Lung (tissue), 12 donors: ENCODE measurements around the gene PLCG1. TPM values are rescaled to one million over a fixed set of nuclear protein-coding genes. Genes with fewer than 3 reads are reported as not detected.
A peak's percentile ranks its signal among the peaks of the same experiment; 100 is the strongest.

Experiments used
- ATAC-seq: fragments of 200-7000 bp; cut with Tn5 transposase; one replicate; pipeline ENCODE4 v1.9.1; 2020; ENCODE audit warnings: moderate number of reproducible peaks; ENCODE audit not compliant: insufficient read depth, low FRiP score
- DNase-seq, 3 donors: peaks; one replicate each; pipeline ENCODE4 v3.0.0-alpha.2; 2013 to 2017
- H3K27ac ChIP-seq, 2 donors: one replicate each; pipeline ENCODE4 v1.5.1; 2013; ENCODE audit warnings: mild to moderate bottlenecking in 2 of 2, moderate library complexity in 2 of 2, control low read depth in 1 of 2, inconsistent platforms in 1 of 2, low read depth in 1 of 2, low read length in 1 of 2
- H3K27me3 ChIP-seq, 3 donors: one replicate each; pipeline ENCODE4 v1.5.1; 2013; ENCODE audit warnings: low read length in 2 of 3; ENCODE audit not compliant: control insufficient read depth in 3 of 3, insufficient read depth in 3 of 3
- H3K36me3 ChIP-seq, 4 donors: one replicate each; pipeline ENCODE4 v1.5.1; 2013; ENCODE audit warnings: low read length in 4 of 4, mild to moderate bottlenecking in 1 of 4, moderate library complexity in 1 of 4; ENCODE audit not compliant: control insufficient read depth in 4 of 4, insufficient read depth in 4 of 4
- H3K4me1 ChIP-seq, 5 donors: one replicate each; pipeline ENCODE4 v1.5.1; 2013; ENCODE audit warnings: low read length in 5 of 5, mild to moderate bottlenecking in 2 of 5, moderate library complexity in 1 of 5; ENCODE audit not compliant: control insufficient read depth in 5 of 5, insufficient read depth in 5 of 5
- H3K4me3 ChIP-seq: one replicate; pipeline ENCODE4 v1.5.1; 2013; ENCODE audit warnings: mild to moderate bottlenecking, control low read depth, moderate library complexity
- H3K9ac ChIP-seq, 2 donors: one replicate each; pipeline ENCODE4 v1.5.1; 2013; ENCODE audit warnings: low read length in 2 of 2, control low read depth in 1 of 2; ENCODE audit not compliant: insufficient read depth in 1 of 2
- H3K9me3 ChIP-seq, 4 donors: one replicate each; pipeline ENCODE4 v1.5.1; 2013; ENCODE audit warnings: low read length in 3 of 4, mild to moderate bottlenecking in 1 of 4, moderate library complexity in 1 of 4; ENCODE audit not compliant: control insufficient read depth in 4 of 4, insufficient read depth in 3 of 4
- WGBS, 2 donors: extraction: QIAGEN DNeasy Blood & Tissue Kit; methylation state at CpG; one replicate each; pipeline ENCODE4 v1.1.7; 2013; 5-methylcytosine and 5-hydroxymethylcytosine counted together
- polyA plus RNA-seq, 2 donors: library from polyadenylated mRNA; stranded (reverse); fragments of 200-250 nt; gene quantifications; one replicate each; pipeline ENCODE4 v1.2.1, GENCODE V29; 2013
- total RNA-seq, 2 donors: library from RNA; depleted of rRNA in 1 of 2; stranded (reverse); fragments of >200 nt in 1 of 2; gene quantifications; one replicate each; pipeline ENCODE4 v1.2.1, GENCODE V29; 2014 to 2021
- TF ChIP-seq, protein P1 (sequence below): IDR thresholded peaks from 2 replicates; pipeline ENCODE4 v1.5.1; 2012; ENCODE audit warnings: mild to moderate bottlenecking; ENCODE audit errors: control extremely low read depth, extremely low read depth
- donor health status: control.
- donor health status: control.
- donor health status: Bipolar disorder and iron deficiency.
- donor health status: healthy.
- donor health status: DM: yes; HTN: yes; CAD: no.

The PLCG1 gene
- total and polyA plus RNA-seq, 4 donors = 29.6 to 154 (median 67.1) TPM

DNA sequence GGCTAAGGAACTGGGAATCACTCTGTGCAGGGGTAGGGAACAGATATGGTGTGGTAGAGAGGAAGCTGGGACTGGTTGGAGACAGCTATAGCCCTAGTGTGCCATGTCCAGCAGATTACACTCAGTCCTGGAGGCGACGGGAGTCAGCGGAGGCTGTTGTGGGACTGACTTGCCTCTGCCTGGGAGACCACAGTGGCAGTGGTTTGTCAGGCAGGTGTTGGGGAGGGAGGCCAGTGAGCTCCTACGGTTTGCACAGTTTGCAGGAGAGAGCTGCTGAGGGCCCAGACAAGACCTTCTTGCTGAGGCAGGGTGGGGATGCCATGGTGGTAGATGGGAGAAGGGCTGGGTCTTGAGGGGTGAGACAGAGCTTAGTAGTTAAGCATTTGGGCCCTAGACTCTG, 4.9 kb downstream of the PLCG1 start:
- ATAC-seq (no peak), DNase-seq (no peak)
- TF ChIP-seq, protein P1, sequence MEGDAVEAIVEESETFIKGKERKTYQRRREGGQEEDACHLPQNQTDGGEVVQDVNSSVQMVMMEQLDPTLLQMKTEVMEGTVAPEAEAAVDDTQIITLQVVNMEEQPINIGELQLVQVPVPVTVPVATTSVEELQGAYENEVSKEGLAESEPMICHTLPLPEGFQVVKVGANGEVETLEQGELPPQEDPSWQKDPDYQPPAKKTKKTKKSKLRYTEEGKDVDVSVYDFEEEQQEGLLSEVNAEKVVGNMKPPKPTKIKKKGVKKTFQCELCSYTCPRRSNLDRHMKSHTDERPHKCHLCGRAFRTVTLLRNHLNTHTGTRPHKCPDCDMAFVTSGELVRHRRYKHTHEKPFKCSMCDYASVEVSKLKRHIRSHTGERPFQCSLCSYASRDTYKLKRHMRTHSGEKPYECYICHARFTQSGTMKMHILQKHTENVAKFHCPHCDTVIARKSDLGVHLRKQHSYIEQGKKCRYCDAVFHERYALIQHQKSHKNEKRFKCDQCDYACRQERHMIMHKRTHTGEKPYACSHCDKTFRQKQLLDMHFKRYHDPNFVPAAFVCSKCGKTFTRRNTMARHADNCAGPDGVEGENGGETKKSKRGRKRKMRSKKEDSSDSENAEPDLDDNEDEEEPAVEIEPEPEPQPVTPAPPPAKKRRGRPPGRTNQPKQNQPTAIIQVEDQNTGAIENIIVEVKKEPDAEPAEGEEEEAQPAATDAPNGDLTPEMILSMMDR = no peak
- no peak overlapping the region for H3K4me3 ChIP-seq
- H3K27me3 ChIP-seq = no peaks in the 10 kb centered on the region
- H3K4me1 ChIP-seq = peaks cover 21 to 65% (median 30%) of the 10 kb centered on the region in 5 donors
- H3K9me3 ChIP-seq = no peaks in the 10 kb centered on the region
- H3K27ac ChIP-seq = peak overlapping the region in 1 of 2 donors; percentile 79
- WGBS, 2 donors = 71 to 82% methylated on average over 4 of the region's 4 CpGs
- peaks cover 0 to 14% (median 5%) of the 10 kb centered on the region in 4 donors for H3K36me3 ChIP-seq
- peak overlapping the region; percentile 7 to 19 for H3K9ac ChIP-seq

DNA sequence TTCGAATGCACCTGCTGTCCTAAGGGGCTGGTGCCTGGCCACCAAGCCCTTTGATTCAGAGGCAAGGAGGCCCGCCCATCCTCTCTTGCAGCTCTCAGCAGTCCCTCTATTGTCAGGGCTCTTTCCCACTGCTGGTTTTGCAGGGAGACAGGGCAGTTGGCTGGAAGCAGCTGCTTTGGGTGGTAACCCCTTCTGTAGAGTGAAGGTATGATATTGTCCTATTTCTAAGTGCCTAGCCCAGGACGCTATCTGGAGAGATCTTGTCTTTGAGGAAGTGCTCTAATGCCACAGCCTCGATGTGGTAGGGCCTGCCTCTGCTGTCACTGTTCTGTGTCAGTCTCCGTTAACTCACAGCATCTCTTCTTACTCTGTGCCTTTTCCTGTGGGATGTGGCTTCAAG, 5.6 kb downstream of the PLCG1 start:
- 33 to 43% methylated on average over 5 of the region's 5 CpGs for WGBS, 2 donors
- Histone ChIP-seq H3K27ac (peak overlapping the region; percentile 2 to 78), H3K27me3 (no peaks in the 10 kb centered on the region), H3K9me3 (no peaks in the 10 kb centered on the region), H3K9ac (no peak overlapping the region), H3K4me1 (peaks cover 21 to 72% (median 30%) of the 10 kb centered on the region in 5 donors), H3K36me3 (peaks cover 0 to 14% (median 5%) of the 10 kb centered on the region in 4 donors), H3K4me3 (no peak overlapping the region)
- DNase-seq (no peak), ATAC-seq (no peak)
- TF ChIP-seq, protein P1 = no peak

DNA sequence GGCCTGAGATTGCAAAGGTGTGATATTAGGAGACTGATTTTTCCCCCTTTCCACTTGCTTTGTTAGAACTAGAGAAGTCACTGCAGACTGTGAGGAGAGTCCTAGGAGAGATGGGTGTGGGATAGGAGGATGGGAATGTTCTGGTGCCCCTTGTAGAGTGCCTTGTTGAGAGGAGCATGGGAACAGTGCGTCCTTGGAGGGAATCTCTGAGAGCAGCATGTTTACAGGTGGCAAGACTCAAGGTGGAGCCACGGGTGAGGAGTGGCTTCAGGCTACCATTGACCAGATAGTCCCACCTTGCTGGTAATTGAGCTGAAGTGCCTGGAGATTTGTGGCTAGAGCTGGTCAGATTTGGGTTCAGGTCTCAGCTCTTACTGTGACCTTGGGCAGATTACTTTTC, 6.0 kb downstream of the PLCG1 start:
- no peak overlapping the region for H3K9ac ChIP-seq
- H3K4me1 ChIP-seq = peaks cover 25 to 75% (median 34%) of the 10 kb centered on the region in 5 donors
- no peaks in the 10 kb centered on the region for H3K9me3 ChIP-seq
- H3K27me3 ChIP-seq = no peaks in the 10 kb centered on the region
- H3K4me3 ChIP-seq = no peak overlapping the region
- TF ChIP-seq, protein P1 = no peak
- H3K36me3 ChIP-seq = peaks cover 0 to 14% (median 5%) of the 10 kb centered on the region in 4 donors
- ATAC-seq (no peak), DNase-seq (no peak)
- H3K27ac ChIP-seq = peak overlapping the region; percentile 2 to 78
- 36 to 68% methylated on average over 2 of the region's 2 CpGs for WGBS, 2 donors

DNA sequence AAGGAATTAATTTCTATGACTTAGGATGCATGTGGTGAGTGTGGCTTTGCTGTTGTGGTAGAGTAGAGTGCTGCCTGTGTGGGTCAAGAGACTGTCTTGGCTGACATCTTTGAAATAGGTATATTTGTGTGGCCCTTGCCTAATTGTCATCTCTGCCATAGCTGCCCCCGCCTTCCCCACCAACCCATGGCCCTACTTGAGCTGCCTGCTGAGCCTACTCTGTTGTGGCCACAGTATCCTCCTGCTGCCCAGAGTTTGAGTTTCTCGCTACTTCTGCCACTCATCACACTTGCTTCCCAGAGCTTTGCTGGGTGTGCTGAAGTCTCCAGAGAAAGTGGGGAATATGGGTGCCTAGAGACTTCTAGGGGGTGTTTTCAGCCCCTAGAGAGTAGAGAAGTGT, 8.0 kb downstream of the PLCG1 start:
- H3K9me3 ChIP-seq = no peaks in the 10 kb centered on the region
- DNase-seq = no peak
- no peak overlapping the region for H3K4me3 ChIP-seq
- peaks cover 0 to 9% (median 4%) of the 10 kb centered on the region in 4 donors for H3K36me3 ChIP-seq
- peak overlapping the region in 1 of 2 donors; percentile 72 for H3K27ac ChIP-seq
- H3K9ac ChIP-seq = no peak overlapping the region
- peaks cover 27 to 75% (median 40%) of the 10 kb centered on the region in 5 donors for H3K4me1 ChIP-seq
- TF ChIP-seq, protein P1 = no peak
- WGBS, 2 donors = 97 to 98% methylated on average over 2 of the region's 2 CpGs
- ATAC-seq = no peak
- H3K27me3 ChIP-seq = no peaks in the 10 kb centered on the region
